Astrocyte of the cerebellum (primary cell): Measurements from ENCODE around the gene SPOCK1.

Experiments
- DNase-seq: peaks from one replicate; pipeline ENCODE4 v3.0.0-alpha.2; 2011; ENCODE audit warnings: low read depth
- H3K4me3 ChIP-seq: 2 replicates; pipeline ENCODE4 v1.5.1; 2011; ENCODE audit warnings: mild to moderate bottlenecking, low read depth, low read length, moderate library complexity
- in situ Hi-C: cut with HindIII; loops from 2 replicates; pipeline ENCODE4 v1.10.0; 2017; ENCODE audit warnings: low sequenced_read_pairs
- TF ChIP-seq, protein P1 (sequence below): IDR thresholded peaks from 2 replicates; pipeline ENCODE4 v1.5.1; 2012; ENCODE audit warnings: low read length, low read depth, moderate library complexity, mild to moderate bottlenecking; ENCODE audit errors: missing control alignments

SPOCK1 gene

DNA sequence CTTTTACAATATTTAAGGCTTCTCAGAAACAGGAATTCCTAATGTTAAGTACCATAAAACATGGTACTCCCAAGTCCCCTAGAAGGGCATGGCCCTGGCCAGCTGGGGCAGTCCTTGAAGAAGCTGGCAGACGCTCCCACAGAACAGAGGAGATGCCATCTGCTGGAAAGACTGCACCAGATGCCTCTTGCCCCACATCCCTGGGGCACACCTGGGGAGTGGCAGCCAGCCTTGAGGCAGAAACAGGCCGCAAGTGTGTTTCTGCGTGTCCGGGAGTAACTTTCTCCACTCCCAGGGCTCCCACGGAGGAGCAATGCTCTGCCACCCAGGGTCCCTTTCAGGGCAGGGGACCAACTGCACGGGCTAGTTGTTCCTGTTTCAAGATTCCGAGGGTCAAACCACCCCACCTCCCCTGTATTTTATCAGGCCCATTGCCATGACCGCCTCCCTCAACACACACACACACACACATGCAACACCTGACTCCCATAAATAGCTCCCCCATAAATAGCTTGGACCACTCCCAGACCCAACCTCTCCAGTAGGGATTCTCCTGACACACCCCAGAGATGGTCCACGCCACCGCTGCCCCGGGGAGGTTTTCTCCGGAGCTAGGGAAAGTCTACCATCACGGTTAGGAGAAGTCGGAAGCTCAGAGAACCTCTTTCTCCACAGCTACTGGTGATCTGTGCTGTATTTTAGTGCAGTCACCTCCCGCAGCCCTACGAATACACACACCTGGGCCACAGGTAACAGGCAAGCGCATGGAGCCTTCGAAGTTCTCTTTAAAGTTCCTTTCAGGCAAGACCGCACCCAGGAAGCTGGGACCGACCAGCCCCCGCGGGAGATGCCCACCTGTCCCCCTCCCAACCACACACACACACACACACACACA, 1.5 kb downstream of the SPOCK1 start:
- TF ChIP-seq, protein P1, sequence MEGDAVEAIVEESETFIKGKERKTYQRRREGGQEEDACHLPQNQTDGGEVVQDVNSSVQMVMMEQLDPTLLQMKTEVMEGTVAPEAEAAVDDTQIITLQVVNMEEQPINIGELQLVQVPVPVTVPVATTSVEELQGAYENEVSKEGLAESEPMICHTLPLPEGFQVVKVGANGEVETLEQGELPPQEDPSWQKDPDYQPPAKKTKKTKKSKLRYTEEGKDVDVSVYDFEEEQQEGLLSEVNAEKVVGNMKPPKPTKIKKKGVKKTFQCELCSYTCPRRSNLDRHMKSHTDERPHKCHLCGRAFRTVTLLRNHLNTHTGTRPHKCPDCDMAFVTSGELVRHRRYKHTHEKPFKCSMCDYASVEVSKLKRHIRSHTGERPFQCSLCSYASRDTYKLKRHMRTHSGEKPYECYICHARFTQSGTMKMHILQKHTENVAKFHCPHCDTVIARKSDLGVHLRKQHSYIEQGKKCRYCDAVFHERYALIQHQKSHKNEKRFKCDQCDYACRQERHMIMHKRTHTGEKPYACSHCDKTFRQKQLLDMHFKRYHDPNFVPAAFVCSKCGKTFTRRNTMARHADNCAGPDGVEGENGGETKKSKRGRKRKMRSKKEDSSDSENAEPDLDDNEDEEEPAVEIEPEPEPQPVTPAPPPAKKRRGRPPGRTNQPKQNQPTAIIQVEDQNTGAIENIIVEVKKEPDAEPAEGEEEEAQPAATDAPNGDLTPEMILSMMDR = peak; percentile 5
- DNase-seq = no peak
- peak overlapping the region; percentile 78 for H3K4me3 ChIP-seq
- in situ Hi-C loops = no loop called here

DNA sequence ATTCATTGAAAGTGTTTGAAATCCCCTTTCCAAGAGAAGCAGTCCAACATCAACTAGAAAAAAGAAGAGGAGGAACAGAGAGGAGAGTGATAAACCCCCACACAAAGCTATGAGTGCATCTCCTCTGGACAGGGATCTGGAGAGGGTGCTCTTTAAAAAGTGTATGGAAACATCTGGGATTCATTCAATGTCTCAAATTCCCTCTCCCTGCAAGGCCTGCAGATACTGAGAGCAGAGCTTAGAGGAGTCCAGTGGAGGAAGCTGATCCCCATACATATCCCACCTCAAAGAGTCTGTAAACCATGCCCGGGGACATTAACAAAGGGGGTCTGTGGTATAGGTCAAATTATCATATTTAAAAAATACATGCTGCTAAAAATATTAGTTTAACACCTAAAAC, 2.2 kb downstream of the SPOCK1 start:
- in situ Hi-C loops = no loop called here
- no peak overlapping the region for H3K4me3 ChIP-seq
- DNase-seq = no peak

DNA sequence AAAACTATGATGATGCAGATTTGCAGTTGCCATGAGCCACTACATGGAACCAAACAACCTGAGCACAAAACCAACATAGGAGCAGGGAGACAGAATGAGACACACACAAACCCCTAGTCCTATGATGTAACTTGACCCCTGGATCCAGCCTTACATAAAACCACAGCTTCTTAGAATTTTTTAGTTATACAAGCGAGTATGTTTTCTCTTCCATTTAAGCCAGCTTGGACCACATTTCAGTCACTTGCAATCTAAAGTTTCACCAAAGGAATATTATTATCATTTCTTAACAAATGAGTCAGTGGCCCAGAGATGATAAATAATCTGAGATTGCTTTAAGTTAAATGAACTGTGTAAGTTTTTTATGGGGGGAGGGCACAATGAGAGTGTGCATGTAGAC, 6.8 kb downstream of the SPOCK1 start:
- DNase-seq = peak; percentile 80
- TF ChIP-seq, protein P1 = no peak
- no peak overlapping the region for H3K4me3 ChIP-seq
- in situ Hi-C loops = no loop called here

More for the DNA sequence above, 2.2 kb downstream of the SPOCK1 start:
- TF ChIP-seq, protein P1 = no peak

DNA sequence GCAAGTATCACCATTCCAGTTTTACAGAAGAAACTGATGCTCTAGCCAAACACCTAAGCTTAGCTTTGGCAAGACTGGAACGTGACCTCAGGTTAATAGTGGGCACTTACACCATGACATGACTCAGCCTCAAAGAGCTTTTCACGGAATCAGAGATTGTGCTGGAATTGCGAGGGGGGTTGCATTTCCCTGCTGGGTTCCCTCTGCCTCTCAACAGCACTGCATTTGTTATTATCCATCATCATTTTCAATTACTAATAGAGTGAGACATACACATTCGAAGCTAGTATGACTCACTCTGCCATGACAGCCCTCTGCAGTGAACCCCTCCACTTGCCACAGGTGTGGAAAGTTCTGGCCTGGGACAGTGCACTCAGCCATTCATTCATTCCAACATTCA, 8.0 kb downstream of the SPOCK1 start:
- DNase-seq = no peak
- in situ Hi-C loops = no loop called here
- TF ChIP-seq, protein P1 = no peak

DNA sequence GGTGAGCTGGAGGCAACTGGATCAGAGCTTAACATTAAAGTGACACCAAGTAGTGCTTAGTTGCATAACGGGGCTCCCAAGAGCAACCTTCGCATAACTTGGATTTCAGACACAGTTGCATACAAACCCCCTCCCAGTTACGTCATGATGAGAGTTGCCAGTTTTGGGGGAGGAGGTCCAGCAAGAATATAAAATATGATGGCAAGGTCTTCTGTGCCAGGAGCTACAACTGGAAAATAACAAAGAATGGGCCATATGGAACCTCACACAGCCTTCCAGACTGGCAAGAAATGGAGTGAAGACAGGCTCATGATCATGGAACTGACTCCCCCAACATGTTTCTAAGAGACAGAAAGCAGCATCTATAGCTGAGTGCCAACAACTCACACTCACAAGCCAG, 8.5 kb downstream of the SPOCK1 start:
- TF ChIP-seq, protein P1 = no peak
- in situ Hi-C loops = no loop called here
- H3K4me3 ChIP-seq = no peak overlapping the region
- no peak for DNase-seq

More for the DNA sequence above, 8.0 kb downstream of the SPOCK1 start:
- no peak overlapping the region for H3K4me3 ChIP-seq

DNA sequence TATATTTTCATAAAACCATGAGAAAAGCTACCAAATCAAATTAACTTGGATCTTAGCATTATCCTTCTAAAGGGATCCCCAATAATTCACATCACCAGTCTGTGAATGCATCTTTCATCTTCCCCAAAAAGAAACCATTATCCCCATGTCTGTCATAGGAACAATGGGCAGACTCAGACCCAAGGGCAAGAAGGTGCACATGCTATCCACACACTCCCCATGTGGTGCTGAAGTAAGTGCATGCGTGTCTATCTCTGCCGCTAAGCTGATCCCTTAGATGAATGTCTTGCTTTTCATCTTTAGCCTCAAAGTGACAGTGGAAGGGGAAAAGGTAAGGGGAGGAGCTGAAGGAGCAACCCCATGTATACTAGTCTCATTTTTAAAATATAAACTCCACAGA, 10.2 kb downstream of the SPOCK1 start:
- no peak for DNase-seq
- TF ChIP-seq, protein P1 = no peak
- no peak overlapping the region for H3K4me3 ChIP-seq
- in situ Hi-C loops = no loop called here
